AG10803 (cell line): Measurements from ENCODE around the gene KCTD2.

Experiments
- DNase-seq: peaks from one replicate; pipeline ENCODE4 v3.0.0; 2010; ENCODE audit warnings: low read depth
- H3K4me3 ChIP-seq: 2 replicates; pipeline ENCODE4 v1.5.1; 2011; ENCODE audit warnings: mild to moderate bottlenecking, low read length, control low read depth
- CTCF ChIP-seq: conservative IDR thresholded peaks from 2 replicates; pipeline ENCODE4 v1.5.1; 2011; ENCODE audit warnings: mild to moderate bottlenecking, low read length, control low read depth, inconsistent platforms

Gene KCTD2

GRCh38 chr17:75060434-75061054, 13.5 kb downstream of the KCTD2 start:
- TF ChIP-seq CTCF, result no peak
- no peak overlapping the region for H3K4me3 ChIP-seq
- DNase-seq, result no peak

- no peak overlapping the region for H3K4me3 ChIP-seq
- DNase-seq, result no peak
These were observed 14.0 kb downstream of the KCTD2 start for GRCh38 chr17:75061055-75061438.

GRCh38 chr17:75061618-75062017, 14.6 kb downstream of the KCTD2 start:
- no peak for TF ChIP-seq CTCF
- DNase-seq, result no peak
- no peak overlapping the region for H3K4me3 ChIP-seq

More at GRCh38 chr17:75061055-75061438, 14.0 kb downstream of the KCTD2 start:
- TF ChIP-seq CTCF, result no peak

GRCh38 chr17:75063201-75063600, 16.2 kb downstream of the KCTD2 start:
- no peak for TF ChIP-seq CTCF
- DNase-seq, result no peak

GRCh38 chr17:75063626-75064025, 16.6 kb downstream of the KCTD2 start:
- no peak for DNase-seq

More at GRCh38 chr17:75063201-75063600, 16.2 kb downstream of the KCTD2 start:
- H3K4me3 ChIP-seq, result no peak overlapping the region

GRCh38 chr17:75064040-75064439, 17.0 kb downstream of the KCTD2 start:
- no peak for TF ChIP-seq CTCF

More at GRCh38 chr17:75063626-75064025, 16.6 kb downstream of the KCTD2 start:
- H3K4me3 ChIP-seq, result no peak overlapping the region
- TF ChIP-seq CTCF, result no peak

GRCh38 chr17:75064460-75064859, 17.4 kb downstream of the KCTD2 start:
- no peak for TF ChIP-seq CTCF
- H3K4me3 ChIP-seq, result no peak overlapping the region
- no peak for DNase-seq

More at GRCh38 chr17:75064040-75064439, 17.0 kb downstream of the KCTD2 start:
- no peak overlapping the region for H3K4me3 ChIP-seq
- DNase-seq, result no peak
